ENCODE results near the gene HPGDS. TPM values are rescaled to one million over a fixed set of nuclear protein-coding genes. Genes with fewer than 3 reads are reported as not detected.

Gene HPGDS
- total and polyA plus RNA-seq, 4 donors, result 0.08 to 4.9 (median 0.18) TPM

GRCh38 chr4:94375364-94375763 is 32.7 kb upstream of the HPGDS start:
- Histone ChIP-seq H3K4me3 (ENCODE audit: low read depth in 1 of 3, low read length in 3 of 3) (no peak overlapping the region), H3K4me1 (ENCODE audit: control insufficient read depth in 4 of 4, insufficient read depth in 4 of 4, low read length in 3 of 4) (peaks cover 0 to 2% (median 0%) of the 10 kb centered on the region in 4 donors), H3K27ac (ENCODE audit: low read depth in 1 of 2, low read length in 2 of 2) (no peak overlapping the region), H3K27me3 (ENCODE audit: control insufficient read depth in 4 of 4, insufficient read depth in 4 of 4, low read length in 3 of 4) (no peaks in the 10 kb centered on the region), H3K9me3 (ENCODE audit: control insufficient read depth in 4 of 4, low read length in 3 of 4) (no peaks in the 10 kb centered on the region), H3K36me3 (ENCODE audit: control insufficient read depth in 4 of 4, insufficient read depth in 3 of 4, low read depth in 1 of 4, low read length in 3 of 4) (no peaks in the 10 kb centered on the region), H3K9ac (ENCODE audit: low read depth in 1 of 2, low read length in 2 of 2) (no peak overlapping the region)
- WGBS, result 84% methylated on average over 3 of the region's 3 CpGs
- DNase-seq (ENCODE audit: low spot score), result no peak
- TF ChIP-seq MAX (IDR thresholded peaks at IDR 0.05) (no peak), RXRA (IDR thresholded peaks at IDR 0.05) (no peak), YY1 (IDR thresholded peaks at IDR 0.05) (no peak), TAF1 (conservative IDR thresholded peaks at IDR 0.05) (no peak), REST (IDR thresholded peaks at IDR 0.05) (no peak), CTCF (IDR thresholded peaks at IDR 0.05; ENCODE audit: low read depth, low read length, missing input control) (no peak), JUND (IDR thresholded peaks at IDR 0.05) (no peak), NR2F2 (IDR thresholded peaks at IDR 0.05) (no peak)

- no peak overlapping the region for H3K9ac ChIP-seq (ENCODE audit: low read depth in 1 of 2, low read length in 2 of 2)
- H3K27ac ChIP-seq (ENCODE audit: low read depth in 1 of 2, low read length in 2 of 2), result no peak overlapping the region
- H3K4me3 ChIP-seq (ENCODE audit: low read depth in 1 of 3, low read length in 3 of 3), result no peak overlapping the region
- 91% methylated on average over 3 of the region's 3 CpGs for WGBS
- no peaks in the 10 kb centered on the region for H3K36me3 ChIP-seq (ENCODE audit: control insufficient read depth in 4 of 4, insufficient read depth in 3 of 4, low read depth in 1 of 4, low read length in 3 of 4)
- no peaks in the 10 kb centered on the region for H3K9me3 ChIP-seq (ENCODE audit: control insufficient read depth in 4 of 4, low read length in 3 of 4)
- DNase-seq (ENCODE audit: low spot score), result no peak
- H3K4me1 ChIP-seq (ENCODE audit: control insufficient read depth in 4 of 4, insufficient read depth in 4 of 4, low read length in 3 of 4), result peaks cover 0 to 2% (median 0%) of the 10 kb centered on the region in 4 donors
- H3K27me3 ChIP-seq (ENCODE audit: control insufficient read depth in 4 of 4, insufficient read depth in 4 of 4, low read length in 3 of 4), result no peaks in the 10 kb centered on the region
- TF ChIP-seq HNF4A (conservative IDR thresholded peaks at IDR 0.05) (no peak), REST (IDR thresholded peaks at IDR 0.05) (no peak), GABPA (IDR thresholded peaks at IDR 0.05 in 1 of 2, conservative IDR thresholded peaks at IDR 0.05 in 1 of 2) (no peak), MAX (IDR thresholded peaks at IDR 0.05) (no peak), YY1 (IDR thresholded peaks at IDR 0.05) (no peak), RAD21 (IDR thresholded peaks at IDR 0.05) (no peak), CTCF (IDR thresholded peaks at IDR 0.05; ENCODE audit: low read depth, low read length, missing input control) (no peak), RXRA (IDR thresholded peaks at IDR 0.05) (no peak), FOXA2 (IDR thresholded peaks at IDR 0.05) (no peak)
These were observed 31.1 kb upstream of the HPGDS start for GRCh38 chr4:94373752-94374151.

Data from liver (tissue), 9 donors.